Keratinocyte (primary cell): ENCODE measurements around the gene POU4F1.

ENCODE experiments used
- CTCF ChIP-seq, 3 experiments: IDR thresholded peaks in 1 of 3; conservative IDR thresholded peaks in 1 of 3; optimal IDR thresholded peaks in 1 of 3; 2 replicates in 2 of 3; 3 replicates in 1 of 3; pipeline versions ENCODE3 to v1.5.1; 2011; ENCODE audit warnings: low read length in 3 of 3, mild to moderate bottlenecking in 3 of 3, moderate library complexity in 2 of 3, control low read depth in 1 of 3, inconsistent platforms in 1 of 3; ENCODE audit not compliant: insufficient read depth in 2 of 3; ENCODE audit errors: extremely low read depth in 1 of 3
- EZH2 ChIP-seq: IDR thresholded peaks from one replicate; pipeline ENCODE4 v1.6.1; 2012; ENCODE audit warnings: inconsistent platforms, mild to moderate bottlenecking, low read length, moderate library complexity

- TF ChIP-seq CTCF (optimal IDR thresholded peaks at IDR 0.05 in 1 of 3, IDR thresholded peaks at IDR 0.05 in 1 of 3, conservative IDR thresholded peaks at IDR 0.05 in 1 of 3; ENCODE audit: extremely low read depth in 1 of 3, insufficient read depth in 2 of 3, low read length in 3 of 3) (no peak), EZH2 (no peak)
Observed at GRCh38 chr13:78593129-78593528, 10.2 kb downstream of the POU4F1 start.
